Endothelial cell of umbilical vein (primary cell): ENCODE results near the gene ADD1. TPM values are rescaled to one million over a fixed set of nuclear protein-coding genes. Genes with fewer than 3 reads are reported as not detected.

Experiments used
- BruUV-seq: library from RNA; stranded (reverse); fragments of 400-500 nt; replicated peaks from 2 replicates; lab custom pipeline; 2021; lab: Mats Ljungman, UMichigan
- CTCF ChIA-PET: fragments of 300-600, 350-600 bp; sonication (Branson Sonifier 250); formaldehyde crosslinking; loops from one replicate; lab custom pipeline; 2021; ENCODE audit warnings: antibody characterized with exemption, inconsistent platforms; lab: Charles Lee
- POLR2A ChIA-PET: fragments of 300-600, 350-600 bp; sonication (Branson Sonifier 250); formaldehyde crosslinking; loops from one replicate; lab custom pipeline; 2021; ENCODE audit warnings: antibody characterized with exemption, inconsistent platforms; lab: Charles Lee
- DNase-seq: peaks from one replicate; pipeline ENCODE4 v3.0.0-alpha.2; 2011; ENCODE audit warnings: low read depth, low spot score
- FAIRE-seq: peaks from 2 replicates; lab custom pipeline; 2011; peaks lifted over from hg19 to GRCh38; lab: Jason Lieb, UNC
- H2AFZ ChIP-seq: 2 replicates; pipeline ENCODE4 v1.6.0; 2012; ENCODE audit warnings: low read depth, low read length, control low read depth, inconsistent platforms
- H3K27ac ChIP-seq: 2 replicates; pipeline ENCODE4 v1.5.1; 2011; ENCODE audit warnings: low read depth, mild to moderate bottlenecking, control low read depth, low read length, moderate library complexity; ENCODE audit not compliant: insufficient read depth
- H3K27me3 ChIP-seq, 2 experiments: 2 replicates each; pipeline versions ENCODE4 v1.6.0 to v1.6.1; 2011; ENCODE audit warnings: low read length in 2 of 2, mixed read lengths in 1 of 2; ENCODE audit not compliant: control insufficient read depth in 2 of 2, insufficient read depth in 2 of 2
- H3K36me3 ChIP-seq, 2 experiments: 2 replicates in 1 of 2; 3 replicates in 1 of 2; pipeline ENCODE4 v1.5.1; 2011; ENCODE audit warnings: low read length in 2 of 2, mild to moderate bottlenecking in 1 of 2, moderate library complexity in 1 of 2; ENCODE audit not compliant: control insufficient read depth in 2 of 2, insufficient read depth in 2 of 2; ENCODE audit errors: extremely low read depth in 1 of 2
- H3K4me1 ChIP-seq: 3 replicates; pipeline ENCODE4 v1.5.1; 2011; ENCODE audit warnings: mild to moderate bottlenecking, low read length; ENCODE audit not compliant: control insufficient read depth, insufficient read depth; ENCODE audit errors: extremely low read depth
- H3K4me2 ChIP-seq: 2 replicates; pipeline ENCODE4 v1.6.1; 2011; ENCODE audit warnings: low read length, control low read depth, mixed read lengths; ENCODE audit not compliant: insufficient read depth
- H3K4me3 ChIP-seq, 3 experiments: fragments of 200-600 bp in 1 of 3; sonication (generic), shearing (Covaris generic) in 1 of 3; replicated peaks in 1 of 3; 2 replicates each; pipeline ENCODE4 v1.5.1; 2011 to 2016; ENCODE audit warnings: control low read depth in 3 of 3, low read length in 3 of 3, mild to moderate bottlenecking in 2 of 3, inconsistent platforms in 1 of 3, low read depth in 1 of 3, moderate library complexity in 1 of 3; ENCODE audit not compliant: insufficient read depth in 1 of 3
- H3K79me2 ChIP-seq: 2 replicates; pipeline ENCODE4 v1.6.0; 2012; ENCODE audit warnings: low read length, inconsistent platforms; ENCODE audit not compliant: control insufficient read depth, insufficient read depth
- H3K9ac ChIP-seq: replicated peaks from 2 replicates; pipeline ENCODE3; 2011; ENCODE audit warnings: low read length, control low read depth; ENCODE audit not compliant: insufficient read depth; ENCODE audit errors: extremely low read depth
- H3K9me1 ChIP-seq: replicated peaks from 3 replicates; pipeline ENCODE4 v1.6.0; 2011; ENCODE audit warnings: mild to moderate bottlenecking, low read length; ENCODE audit not compliant: control insufficient read depth, insufficient read depth; ENCODE audit errors: extremely low read depth
- H3K9me3 ChIP-seq: replicated peaks from 2 replicates; pipeline ENCODE4 v1.5.1; 2012; ENCODE audit warnings: low read length, inconsistent platforms; ENCODE audit not compliant: control insufficient read depth, insufficient read depth
- H4K20me1 ChIP-seq: replicated peaks from 2 replicates; pipeline ENCODE3; 2011; ENCODE audit warnings: mild to moderate bottlenecking, low read length; ENCODE audit not compliant: control insufficient read depth, insufficient read depth; ENCODE audit errors: extremely low read depth
- CTCF ChIP-seq, 2 donors: IDR thresholded peaks; 1 replicate in 1 of 2; 2 replicates in 1 of 2; pipeline ENCODE4 v1.5.1; 2011; ENCODE audit warnings: low read length in 2 of 2, mild to moderate bottlenecking in 2 of 2, moderate library complexity in 2 of 2, control low read depth in 1 of 2, inconsistent platforms in 1 of 2, low read depth in 1 of 2; ENCODE audit not compliant: insufficient read depth in 1 of 2; ENCODE audit errors: extremely low read depth in 1 of 2
- EZH2 ChIP-seq: IDR thresholded peaks from 2 replicates; pipeline ENCODE4 v1.6.1; 2012; ENCODE audit warnings: borderline replicate concordance, low read depth, mild to moderate bottlenecking, moderate library complexity, low read length, inconsistent platforms; ENCODE audit not compliant: severe bottlenecking
- FOS ChIP-seq: IDR thresholded peaks from 2 replicates; pipeline ENCODE4 v1.6.1; 2011; ENCODE audit warnings: mild to moderate bottlenecking, low read length, moderate library complexity, borderline replicate concordance; ENCODE audit not compliant: insufficient read depth
- GATA2 ChIP-seq: IDR thresholded peaks from 2 replicates; pipeline ENCODE4 v1.7.0; 2011; ENCODE audit warnings: low read depth, mild to moderate bottlenecking, moderate library complexity, mixed read lengths, low read length; ENCODE audit not compliant: insufficient read length, insufficient read depth
- JUN ChIP-seq: IDR thresholded peaks from 2 replicates; pipeline ENCODE4 v1.6.1; 2011; ENCODE audit warnings: borderline replicate concordance, low read depth; ENCODE audit not compliant: insufficient read length, insufficient read depth
- MYC ChIP-seq: IDR thresholded peaks from one replicate; pipeline ENCODE4 v1.6.1; 2011; ENCODE audit warnings: mild to moderate bottlenecking, low read depth, low read length
- POLR2A ChIP-seq: IDR thresholded peaks from 2 replicates; pipeline ENCODE4 v1.6.1; 2012; ENCODE audit warnings: low read depth, mild to moderate bottlenecking, control low read depth, low read length
- POLR2AphosphoS5 ChIP-seq: IDR thresholded peaks from 2 replicates; pipeline ENCODE4 v1.6.1; 2012; ENCODE audit warnings: low read depth, mild to moderate bottlenecking, control low read depth, low read length, moderate library complexity; ENCODE audit not compliant: insufficient read depth
- dilution Hi-C: fragments of 300-500 bp; cut with MboI; formaldehyde crosslinking; loops from one replicate; pipeline ENCODE4 v1.15.0; 2019; ENCODE audit warnings: low sequenced_read_pairs; ENCODE audit not compliant: extremely low pct_ligation_motif_present
- intact Hi-C: fragments of 100-400 bp; cut with micrococcal nuclease; formaldehyde crosslinking; loops from one replicate; pipeline ENCODE4 v1.10.0; 2022
- polyA plus RNA-seq, 4 experiments: library from polyadenylated mRNA; depleted of rRNA in 3 of 4; stranded (reverse) in 3 of 4; unstranded in 1 of 4; fragments of >200 nt; gene quantifications; 2 replicates each; pipeline versions ENCODE4 v1.2.1 to v1.2.3, GENCODE V29; 2011 to 2012; ENCODE audit warnings: missing spikeins in 1 of 4
- total RNA-seq: library from RNA; stranded (reverse); gene quantifications from 2 replicates; pipeline ENCODE4 v1.2.3, GENCODE V29; 2021
- TF ChIP-seq, protein P1 (sequence below): IDR thresholded peaks from 2 replicates; pipeline ENCODE4 v1.6.1; 2011; ENCODE audit not compliant: insufficient read depth, insufficient read length

The ADD1 gene
- total and polyA plus RNA-seq, 2 donors (not counting 3 experiments of a cell fraction or from before 2014, with no cell fraction given), result 219 to 305 TPM

DNA sequence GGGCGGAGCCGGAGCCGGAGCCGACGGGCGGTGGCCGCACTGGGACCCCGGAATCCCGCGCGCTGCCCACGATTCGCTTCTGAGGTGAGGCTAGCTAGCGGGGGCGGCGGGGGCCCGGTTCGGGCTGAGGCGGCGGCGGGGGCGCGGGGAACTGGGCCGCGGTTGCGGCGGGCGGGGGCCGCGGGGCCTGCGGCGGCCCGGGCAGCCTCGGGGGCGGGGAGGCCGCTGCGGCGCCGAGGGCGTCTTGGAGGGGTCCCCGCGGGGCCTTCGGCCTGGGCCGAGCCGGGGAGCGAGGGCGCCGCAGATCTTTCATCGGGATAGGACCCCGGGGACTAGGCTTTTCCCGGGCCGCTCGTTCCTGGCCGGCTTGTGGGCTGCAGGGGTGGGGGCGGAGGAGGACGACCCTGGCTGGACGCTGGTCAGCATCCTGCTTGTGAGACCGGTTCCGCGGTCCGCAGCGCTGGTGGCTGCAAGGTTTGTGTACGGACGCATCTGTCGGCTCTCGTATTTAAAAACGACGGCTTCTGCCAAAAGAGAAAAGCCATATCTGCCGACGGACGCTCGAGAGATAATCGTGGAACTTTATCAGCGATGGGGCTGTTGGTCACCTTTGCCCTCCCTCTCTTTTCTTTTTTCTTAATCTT, 419 bp downstream of the ADD1 start:
- Histone ChIP-seq H3K9me1 (no peaks in the 10 kb centered on the region), H3K79me2 (peaks cover 51% of the 10 kb centered on the region), H3K9me3 (no peaks in the 10 kb centered on the region), H3K4me3 (peak overlapping the region; percentile 70 to 95 (median 84)), H3K27me3 (no peaks in the 10 kb centered on the region), H3K36me3 (no peaks in the 10 kb centered on the region), H3K4me2 (peak overlapping the region; percentile 99), H3K9ac (peak overlapping the region; percentile 87), H4K20me1 (peaks cover 4% of the 10 kb centered on the region), H3K4me1 (peaks cover 19% of the 10 kb centered on the region), H3K27ac (no peak overlapping the region), H2AFZ (peak overlapping the region; percentile 28)
- FAIRE-seq (peak; percentile 46), DNase-seq (peak; percentile 49)
- CTCF ChIA-PET, result no interaction called here
- no peak for TF ChIP-seq MYC
- TF ChIP-seq POLR2A, result no peak
- TF ChIP-seq EZH2, result no peak
- TF ChIP-seq CTCF (IDR thresholded peaks at IDR 0.05; ENCODE audit: extremely low read depth in 1 of 2, insufficient read depth in 1 of 2, low read depth in 1 of 2, low read length in 2 of 2), result no peak
- TF ChIP-seq JUN, result no peak
- no peak for TF ChIP-seq FOS
- no peak for TF ChIP-seq POLR2AphosphoS5
- no peak for TF ChIP-seq GATA2
- TF ChIP-seq, protein P1, sequence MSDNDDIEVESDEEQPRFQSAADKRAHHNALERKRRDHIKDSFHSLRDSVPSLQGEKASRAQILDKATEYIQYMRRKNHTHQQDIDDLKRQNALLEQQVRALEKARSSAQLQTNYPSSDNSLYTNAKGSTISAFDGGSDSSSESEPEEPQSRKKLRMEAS, result no peak
- intact Hi-C loops, result loop anchor here (1.0 to 5.0 kb wide), 3 partner anchors 26 to 88 kb away; no protein-coding TSS in a partner anchor
- BruUV-seq, result no TSS peak
- dilution Hi-C loops, result no loop called here
- POLR2A ChIA-PET, result interaction anchor here (1.0 kb wide), 1 partner anchor 17 kb away, joined by 3 read pairs; no protein-coding TSS in a partner anchor
